Measurements from ENCODE around the gene NBAS. TPM values are rescaled to one million over a fixed set of nuclear protein-coding genes. Genes with fewer than 3 reads are reported as not detected.

NBAS gene
- total and polyA plus RNA-seq, 2 of the 4 experiments (the other 2 are of a cell fraction): 22.3 to 105 TPM

GRCh38 chr2:15159751-15160177 is 401.4 kb downstream of the NBAS start:
- Histone ChIP-seq H3K36me3 (ENCODE audit: control insufficient read depth, insufficient read depth, low read length) (no peaks in the 10 kb centered on the region), H2BK15ac (ENCODE audit: low read depth, low read length) (no peak overlapping the region), H3K4ac (ENCODE audit: low read depth, low read length) (peak overlapping the region; percentile 48), H2BK120ac (ENCODE audit: low read depth, low read length) (peak overlapping the region; percentile 30; the same call in 1 of the 2 replicates), H3K27me3 (ENCODE audit: control insufficient read depth, insufficient read depth, low read length) (no peaks in the 10 kb centered on the region), H4K5ac (ENCODE audit: low read depth, low read length) (no peak overlapping the region), H3K9me3 (ENCODE audit: control insufficient read depth, insufficient read depth, low read length) (no peaks in the 10 kb centered on the region), H4K8ac (ENCODE audit: low read depth in 2 of 2, low read length in 2 of 2) (no peak overlapping the region), H3K9me1 (ENCODE audit: insufficient read depth, low read length) (peaks cover 7% of the 10 kb centered on the region), H4K91ac (ENCODE audit: insufficient read depth, low read depth, low read length) (peak overlapping the region; percentile 15; the same call in 1 of the 2 replicates), H2BK20ac (ENCODE audit: low read depth, low read length) (no peak overlapping the region), H3K9ac (ENCODE audit: low read depth, low read length) (no peak overlapping the region), H2AFZ (replicated peaks; ENCODE audit: low read length, poor library complexity) (no peak overlapping the region), H3K79me1 (ENCODE audit: low read depth in 1 of 2, low read length in 2 of 2) (no peaks in the 10 kb centered on the region), H2AK5ac (ENCODE audit: low read depth, low read length) (no peak overlapping the region), H3K18ac (ENCODE audit: low read depth, low read length) (no peak overlapping the region), H2AK9ac (replicated peaks; ENCODE audit: low read depth, low read length, poor library complexity) (no peak overlapping the region), H3K4me2 (ENCODE audit: low read depth, low read length) (no peak overlapping the region), H3K4me1 (ENCODE audit: control insufficient read depth, insufficient read depth, low read length) (peaks cover 9% of the 10 kb centered on the region), H3K4me3 (ENCODE audit: insufficient read depth, low read depth, low read length) (no peak overlapping the region), H3K27ac (ENCODE audit: insufficient read depth, low read length) (no peak overlapping the region), H3K23ac (ENCODE audit: low read depth, low read length) (no peak overlapping the region), H2BK5ac (ENCODE audit: low read depth, low read length, poor library complexity, severe bottlenecking) (no peak overlapping the region), H3K56ac (ENCODE audit: extremely low read depth, insufficient read depth, low read length) (no peak overlapping the region), H4K20me1 (ENCODE audit: insufficient read depth, low read length) (no peaks in the 10 kb centered on the region), H3K14ac (replicated peaks; ENCODE audit: low read depth, low read length) (no peak overlapping the region)
- ChIA-PET CTCF (interaction anchor here (0.6 to 1.0 kb wide), 3 partner anchors 9 to 35 kb away, joined by 3 to 4 read pairs (median 3); no protein-coding TSS in a partner anchor), POLR2A (ENCODE audit: unreplicated experiment) (no interaction called here)
- intact Hi-C loops (cut with micrococcal nuclease): no loop called here
- peak; percentile 66 for DNase-seq
- no peak for TF ChIP-seq NFE2L2 (IDR thresholded peaks at IDR 0.05; ENCODE audit: low read depth, low read length)
- TF ChIP-seq CTCF (conservative IDR thresholded peaks at IDR 0.05; ENCODE audit: low read depth, low read length): peak; percentile 57
- peak; percentile 50 for TF ChIP-seq RAD21 (IDR thresholded peaks at IDR 0.05; ENCODE audit: low read length)
- peak; percentile 45 for TF ChIP-seq SMC3 (IDR thresholded peaks at IDR 0.05; ENCODE audit: low read depth, low read length)
- no peak for TF ChIP-seq RFX5 (IDR thresholded peaks at IDR 0.05; ENCODE audit: low read depth, low read length)
- dilution Hi-C loops (cut with HindIII; ENCODE audit: low sequenced_read_pairs, unreplicated experiment): no loop called here
- 90% methylated on average over 1 of the region's 3 CpGs; no CpG with 5 or more reads in 1 of the 2 experiments for WGBS, 2 experiments (ENCODE audit: extremely low coverage in 2 of 2, insufficient read length in 1 of 2)
- no TSS peak for BruUV-seq (replicated peaks)
- peak; percentile 55 for ATAC-seq (ENCODE audit: low read depth)
- in situ Hi-C loops (cut with MboI; ENCODE audit: low sequenced_read_pairs): no loop called here

Data from IMR-90 (cell line).